HepG2 (cell line): ENCODE measurements around the gene CRADD. TPM values are rescaled to one million over a fixed set of nuclear protein-coding genes. Genes with fewer than 3 reads are reported as not detected.

Source experiments
- ATAC-seq: fragments of 200-7000 bp; cut with Tn5 transposase; 3 replicates; pipeline ENCODE4 v1.9.1; 2020; ENCODE audit warnings: mild to moderate bottlenecking, moderate library complexity
- BruUV-seq: library from RNA; stranded (reverse); fragments of 400-500 nt; replicated peaks from 2 replicates; lab custom pipeline; 2021; lab: Mats Ljungman, UMichigan
- CTCF ChIA-PET: fragments of 300-600 bp; formaldehyde crosslinking; extraction: SDS; loops from one replicate; lab custom pipeline; 2021; ENCODE audit warnings: low total read pairs, inconsistent platforms, low intra/inter-chr PET ratio; lab: Yijun Ruan, JAX
- POLR2A ChIA-PET: fragments of 350-600 bp; sonication (Branson Sonifier 250); formaldehyde crosslinking; loops from one replicate; lab custom pipeline; 2020; ENCODE audit warnings: antibody characterized with exemption, inconsistent platforms; lab: Yijun Ruan, JAX
- DNase-seq: peaks from one replicate; pipeline ENCODE4 v3.0.0-alpha.2; 2015; ENCODE audit warnings: low spot score
- FAIRE-seq: peaks from 3 replicates; lab custom pipeline; 2011; peaks lifted over from hg19 to GRCh38; lab: Jason Lieb, UNC
- H2AFZ ChIP-seq: one replicate; pipeline ENCODE4 v1.6.1; 2011; ENCODE audit warnings: low read length, inconsistent platforms
- H3K27ac ChIP-seq: fragments of 300-600 bp; 3 replicates; pipeline ENCODE4 v1.8.0; 2011; ENCODE audit warnings: mixed run types, mild to moderate bottlenecking, mixed read lengths, low read length, inconsistent platforms; ENCODE audit not compliant: insufficient read depth; ENCODE audit errors: extremely low read length
- H3K27me3 ChIP-seq, 2 experiments: fragments of 200-600 bp in 1 of 2; 2 replicates in 1 of 2; 3 replicates in 1 of 2; pipeline versions ENCODE4 v1.6.0 to v1.8.0; 2011; ENCODE audit warnings: low read length in 2 of 2, mild to moderate bottlenecking in 2 of 2, moderate library complexity in 2 of 2, inconsistent platforms in 1 of 2; ENCODE audit not compliant: insufficient read depth in 2 of 2, control insufficient read depth in 1 of 2
- H3K36me3 ChIP-seq, 2 experiments: fragments of 200-600 bp in 1 of 2; replicated peaks in 1 of 2; 2 replicates in 1 of 2; 3 replicates in 1 of 2; pipeline versions ENCODE4 v1.5.1 to v1.8.0; 2011; ENCODE audit warnings: low read length in 2 of 2, inconsistent platforms in 1 of 2; ENCODE audit not compliant: insufficient read depth in 2 of 2, control insufficient read depth in 1 of 2
- H3K4me1 ChIP-seq: 2 replicates; pipeline ENCODE4 v1.5.1; 2012; ENCODE audit warnings: low read length, inconsistent platforms; ENCODE audit not compliant: insufficient read depth
- H3K4me2 ChIP-seq: 2 replicates; pipeline ENCODE4 v1.6.0; 2011; ENCODE audit warnings: low read depth, low read length, inconsistent platforms
- H3K4me3 ChIP-seq, 3 experiments: fragments of 200-600 bp in 1 of 3; sonication (generic), shearing (Covaris generic) in 1 of 3; replicated peaks in 1 of 3; 2 replicates each; pipeline ENCODE4 v1.5.1; 2011 to 2016; ENCODE audit warnings: low read length in 3 of 3, inconsistent platforms in 2 of 3, low read depth in 2 of 3, mild to moderate bottlenecking in 2 of 3, control low read depth in 1 of 3, mixed read lengths in 1 of 3; ENCODE audit not compliant: insufficient read depth in 1 of 3
- H3K79me2 ChIP-seq: one replicate; pipeline ENCODE4 v1.6.1; 2011; ENCODE audit warnings: low read length, inconsistent platforms; ENCODE audit not compliant: insufficient read depth
- H3K9ac ChIP-seq: 2 replicates; pipeline ENCODE4 v1.6.0; 2011; ENCODE audit warnings: mild to moderate bottlenecking, low read depth, low read length, inconsistent platforms; ENCODE audit not compliant: insufficient read depth
- H3K9me3 ChIP-seq: 2 replicates; pipeline ENCODE4 v1.5.1; 2012; ENCODE audit warnings: mild to moderate bottlenecking, low read length
- H4K20me1 ChIP-seq: 2 replicates; pipeline ENCODE4 v1.6.0; 2011; ENCODE audit warnings: inconsistent platforms, mild to moderate bottlenecking, low read length, moderate library complexity; ENCODE audit not compliant: insufficient read depth
- AGO2 ChIP-seq: fragments of 200-400 bp; formaldehyde crosslinking; optimal IDR thresholded peaks from 2 replicates; pipeline ENCODE3; 2017; ENCODE audit warnings: mild to moderate bottlenecking, low read depth, low read length, moderate library complexity
- MAFK ChIP-seq, 2 experiments: IDR thresholded peaks in 1 of 2; conservative IDR thresholded peaks in 1 of 2; 2 replicates each; pipeline ENCODE4 v1.6.1; 2011; ENCODE audit warnings: improper control_type of control experiment in 2 of 2, low read length in 2 of 2
- SAFB2 ChIP-seq: sonication (generic); formaldehyde crosslinking; IDR thresholded peaks from 2 replicates; pipeline ENCODE4 v1.5.1; 2020; ENCODE audit warnings: missing genetic modification reagents, low read depth, mild to moderate bottlenecking, borderline replicate concordance
- THRA ChIP-seq: sonication (generic); formaldehyde crosslinking; IDR thresholded peaks from 2 replicates; pipeline ENCODE4 v1.4.0; 2020; ENCODE audit warnings: missing genetic modification reagents, borderline replicate concordance
- ZKSCAN5 ChIP-seq: sonication (generic); formaldehyde crosslinking; IDR thresholded peaks from 2 replicates; pipeline ENCODE4 v1.5.1; 2020; ENCODE audit warnings: mild to moderate bottlenecking, missing genetic modification reagents
- ZNF101 ChIP-seq: sonication (generic); formaldehyde crosslinking; IDR thresholded peaks from 2 replicates; pipeline ENCODE4 v1.4.0; 2020; ENCODE audit warnings: mild to moderate bottlenecking, low read depth, missing genetic modification reagents, borderline replicate concordance
- ZNF510 ChIP-seq: sonication (generic); formaldehyde crosslinking; IDR thresholded peaks from 2 replicates; pipeline ENCODE4 v1.4.0; 2020; ENCODE audit warnings: low read depth, mild to moderate bottlenecking, missing genetic modification reagents
- WGBS: methylation state at CpG from one replicate; pipeline ENCODE4 v1.1.6; 2017; ENCODE audit warnings: low lambda C conversion rate; 5-methylcytosine and 5-hydroxymethylcytosine counted together
- in situ Hi-C: cut with HindIII; loops from 2 replicates; pipeline ENCODE4 v1.10.0; 2017; ENCODE audit warnings: low pct_unique_long_range_greater_than_20kb; ENCODE audit not compliant: extremely low pct_ligation_motif_present
- intact Hi-C: fragments of 100-400 bp; cut with micrococcal nuclease; formaldehyde crosslinking; loops from one replicate; pipeline ENCODE4 v1.10.0; 2022; ENCODE audit not compliant: unreplicated experiment
- polyA plus RNA-seq, 8 experiments: library from polyadenylated mRNA; depleted of rRNA in 3 of 8; stranded (reverse) in 7 of 8; unstranded in 1 of 8; fragments of >200 nt; fragmentation: Illumina TruSeq in 4 of 8; extraction: Trizol in 4 of 8; gene quantifications; 2 replicates each; pipeline versions ENCODE4 v1.2.1 to v1.2.3, GENCODE V29; 2011 to 2016; ENCODE audit warnings: low read depth in 4 of 8, missing spikeins in 1 of 8, mixed read lengths in 1 of 8; ENCODE audit not compliant: insufficient read depth in 1 of 8
- total RNA-seq, 5 experiments: library from RNA; depleted of rRNA; stranded (reverse); fragments of >200 nt; fragmentation: Illumina TruSeq; extraction: Trizol; gene quantifications; 2 replicates each; pipeline ENCODE4 v1.2.3, GENCODE V29; 2016; ENCODE audit warnings: low read depth in 1 of 5
- TF ChIP-seq, protein P1 (sequence below): IDR thresholded peaks from 2 replicates; pipeline ENCODE4 v1.6.1; 2016; ENCODE audit warnings: missing genetic modification reagents, missing compliant biosample characterization
- TF ChIP-seq, protein P2 (sequence below): conservative IDR thresholded peaks from 2 replicates; pipeline ENCODE4 v1.6.1; 2018; ENCODE audit warnings: missing genetic modification reagents

Gene CRADD
- total and polyA plus RNA-seq, 2 of the 13 experiments (the other 11 are each of a cell fraction or from before 2014, with no cell fraction given), result 12.4 to 18.8 TPM

DNA sequence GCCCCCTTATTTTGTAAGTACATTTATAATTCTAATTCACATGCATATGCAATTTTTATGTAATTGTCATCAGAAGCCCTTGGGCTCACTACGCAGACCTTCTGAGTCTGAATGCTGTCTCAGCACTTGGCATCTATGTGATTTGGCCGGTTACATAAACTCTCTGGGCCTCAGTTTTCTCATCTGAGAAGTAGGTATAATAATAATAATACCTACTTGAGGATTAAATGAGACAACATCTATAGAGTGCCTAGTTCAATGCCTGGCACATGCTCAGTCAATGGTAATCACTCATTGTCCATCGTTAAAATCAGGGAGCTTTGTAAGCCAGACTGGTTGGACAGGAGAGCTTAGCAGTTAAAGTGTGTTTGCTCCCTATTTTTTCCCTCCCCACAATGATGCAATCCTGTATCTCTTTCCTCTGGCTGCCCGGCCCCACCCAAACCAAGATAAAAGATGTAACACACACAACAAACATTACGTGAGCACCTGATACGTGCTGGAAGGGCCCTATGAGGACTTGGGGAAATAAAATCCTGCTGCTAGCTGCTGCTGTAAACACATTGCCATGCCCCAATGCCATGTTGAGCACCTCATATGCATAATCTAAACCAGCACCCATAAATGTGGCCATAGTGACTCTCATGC lies 235.0 kb downstream of the CRADD start:
- DNase-seq (no peak), ATAC-seq (no peak), FAIRE-seq (no peak)
- Histone ChIP-seq H3K4me2 (no peak overlapping the region), H2AFZ (no peak overlapping the region), H3K9me3 (no peaks in the 10 kb centered on the region), H3K9ac (no peak overlapping the region), H4K20me1 (no peaks in the 10 kb centered on the region), H3K4me3 (no peak overlapping the region), H3K27me3 (no peaks in the 10 kb centered on the region), H3K79me2 (no peaks in the 10 kb centered on the region), H3K36me3 (no peaks in the 10 kb centered on the region), H3K4me1 (no peaks in the 10 kb centered on the region), H3K27ac (no peak overlapping the region)
- in situ Hi-C loops, result no loop called here
- CTCF ChIA-PET, result no interaction called here
- TF ChIP-seq ZNF101 (CRISPR knock-in tag), result no peak
- TF ChIP-seq, protein P1, sequence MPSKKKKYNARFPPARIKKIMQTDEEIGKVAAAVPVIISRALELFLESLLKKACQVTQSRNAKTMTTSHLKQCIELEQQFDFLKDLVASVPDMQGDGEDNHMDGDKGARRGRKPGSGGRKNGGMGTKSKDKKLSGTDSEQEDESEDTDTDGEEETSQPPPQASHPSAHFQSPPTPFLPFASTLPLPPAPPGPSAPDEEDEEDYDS (CRISPR knock-in tag), result no peak
- no peak for TF ChIP-seq AGO2
- TF ChIP-seq, protein P2, sequence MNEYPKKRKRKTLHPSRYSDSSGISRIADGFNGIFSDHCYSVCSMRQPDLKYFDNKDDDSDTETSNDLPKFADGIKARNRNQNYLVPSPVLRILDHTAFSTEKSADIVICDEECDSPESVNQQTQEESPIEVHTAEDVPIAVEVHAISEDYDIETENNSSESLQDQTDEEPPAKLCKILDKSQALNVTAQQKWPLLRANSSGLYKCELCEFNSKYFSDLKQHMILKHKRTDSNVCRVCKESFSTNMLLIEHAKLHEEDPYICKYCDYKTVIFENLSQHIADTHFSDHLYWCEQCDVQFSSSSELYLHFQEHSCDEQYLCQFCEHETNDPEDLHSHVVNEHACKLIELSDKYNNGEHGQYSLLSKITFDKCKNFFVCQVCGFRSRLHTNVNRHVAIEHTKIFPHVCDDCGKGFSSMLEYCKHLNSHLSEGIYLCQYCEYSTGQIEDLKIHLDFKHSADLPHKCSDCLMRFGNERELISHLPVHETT, result no peak
- no peak for TF ChIP-seq ZNF510 (CRISPR knock-in tag)
- TF ChIP-seq ZKSCAN5 (CRISPR knock-in tag), result no peak
- TF ChIP-seq SAFB2 (CRISPR knock-in tag), result no peak
- peak in 1 of 2 experiments; percentile 1; a peak in 1 of 4 replicates for TF ChIP-seq MAFK (conservative IDR thresholded peaks at IDR 0.05 in 1 of 2, IDR thresholded peaks at IDR 0.05 in 1 of 2; ENCODE audit: low read length in 2 of 2)
- no peak for TF ChIP-seq THRA
- intact Hi-C loops, result no loop called here
- no TSS peak for BruUV-seq
- WGBS, result 23% methylated on average over 4 of the region's 6 CpGs
- POLR2A ChIA-PET, result no interaction called here
